ENCODE measurements around the gene MCF2L.
"Not testable (repeated sequence)": the region's sequence is repeated elsewhere in the genome, so short reads cannot be mapped to it uniquely, and the experiment has no call there.

The MCF2L gene

GRCh38 chr13:113096052-113096744 is 127.2 kb downstream of the MCF2L start:
- no peak for DNase-seq (ENCODE audit: low spot score)

- no peak for DNase-seq (ENCODE audit: low spot score)
Measured at GRCh38 chr13:113096745-113097305, 127.8 kb downstream of the MCF2L start.

- no peak for DNase-seq (ENCODE audit: low spot score)
Measured at GRCh38 chr13:113097651-113098050, 128.6 kb downstream of the MCF2L start.

- no peak for DNase-seq (ENCODE audit: low spot score)
Measured at GRCh38 chr13:113098162-113098732, 129.2 kb downstream of the MCF2L start.

- DNase-seq (ENCODE audit: low spot score), result no peak
Measured at GRCh38 chr13:113099142-113099541, 130.1 kb downstream of the MCF2L start.

GRCh38 chr13:113102302-113102701 is 133.3 kb downstream of the MCF2L start:
- not testable (repeated sequence) for DNase-seq (ENCODE audit: low spot score)

GRCh38 chr13:113102727-113103126 is 133.7 kb downstream of the MCF2L start:
- no peak for DNase-seq (ENCODE audit: low spot score)

GRCh38 chr13:113103646-113104045 is 134.6 kb downstream of the MCF2L start:
- no peak for DNase-seq (ENCODE audit: low spot score)

GRCh38 chr13:113105032-113105920 is 136.3 kb downstream of the MCF2L start, which contains the start of gene F7:
F7 (plus strand) TSS chr13:113105791; CDS start chr13:113105842, 51 bp downstream.
- DNase-seq (ENCODE audit: low spot score), result no peak

GRCh38 chr13:113105921-113106452 is 137.0 kb downstream of the MCF2L start:
- no peak for DNase-seq (ENCODE audit: low spot score)

GRCh38 chr13:113106711-113107351 is 137.8 kb downstream of the MCF2L start:
- no peak for DNase-seq (ENCODE audit: low spot score)

GRCh38 chr13:113108521-113108920 is 139.5 kb downstream of the MCF2L start:
- not testable (repeated sequence) for DNase-seq (ENCODE audit: low spot score)

GRCh38 chr13:113109151-113110047 is 140.4 kb downstream of the MCF2L start:
- DNase-seq (ENCODE audit: low spot score), result no peak

- DNase-seq (ENCODE audit: low spot score), result no peak
Measured at GRCh38 chr13:113110048-113110851, 141.2 kb downstream of the MCF2L start.

- no peak for DNase-seq (ENCODE audit: low spot score)
Measured at GRCh38 chr13:113110852-113111315, 141.9 kb downstream of the MCF2L start.

- not testable (repeated sequence) for DNase-seq (ENCODE audit: low spot score)
Measured at GRCh38 chr13:113111821-113112220, 142.8 kb downstream of the MCF2L start.

- not testable (repeated sequence) for DNase-seq (ENCODE audit: low spot score)
Measured at GRCh38 chr13:113112475-113112874, 143.5 kb downstream of the MCF2L start.

- DNase-seq (ENCODE audit: low spot score), result no peak
Measured at GRCh38 chr13:113112893-113113845, 144.2 kb downstream of the MCF2L start.

Data from activated CD4-positive, alpha-beta T cell treated with anti-CD3 and anti-CD28 coated beads, Interleukin-2, Interleukin-4, amounts not matched to agents 100 ng/mL and 50 ng/mL, durations not matched to agents 16 hours and 8 hours (primary cell).